DND-41 (cell line): ENCODE measurements around the gene NEK2.

Experiments used
- ATAC-seq: fragments of 200-7000 bp; cut with Tn5 transposase; 3 replicates; pipeline ENCODE4 v1.9.1; 2021; ENCODE audit warnings: low read depth; ENCODE audit not compliant: insufficient read depth
- DNase-seq: peaks from one replicate; pipeline ENCODE4 v3.0.0-alpha.2; 2020
- H2AFZ ChIP-seq: 2 replicates; pipeline ENCODE4 v1.6.0; 2012; ENCODE audit warnings: low read depth, low read length
- H3K27ac ChIP-seq: 2 replicates; pipeline ENCODE4 v1.5.1; 2012; ENCODE audit warnings: low read length, inconsistent platforms
- H3K27me3 ChIP-seq: fragments of 200-600 bp; sonication (generic); 2 replicates; pipeline ENCODE4 v1.6.0; 2012; ENCODE audit warnings: low read length, mild to moderate bottlenecking, inconsistent platforms; ENCODE audit not compliant: insufficient read depth, poor library complexity
- H3K36me3 ChIP-seq: 2 replicates; pipeline ENCODE4 v1.5.1; 2012; ENCODE audit warnings: low read length, inconsistent platforms; ENCODE audit not compliant: insufficient read depth
- H3K4me1 ChIP-seq: 2 replicates; pipeline ENCODE4 v1.5.1; 2012; ENCODE audit warnings: mild to moderate bottlenecking, low read length; ENCODE audit not compliant: insufficient read depth
- H3K4me2 ChIP-seq: 2 replicates; pipeline ENCODE4 v1.6.0; 2012; ENCODE audit warnings: mild to moderate bottlenecking, moderate library complexity, low read length, inconsistent platforms; ENCODE audit not compliant: insufficient read depth
- H3K4me3 ChIP-seq, 2 experiments: fragments of 200-600 bp in 1 of 2; shearing (Covaris generic) in 1 of 2; 2 replicates each; pipeline ENCODE4 v1.5.1; 2012 to 2016; ENCODE audit warnings: inconsistent platforms in 2 of 2, low read length in 2 of 2, mild to moderate bottlenecking in 2 of 2, low read depth in 1 of 2, moderate library complexity in 1 of 2
- H3K79me2 ChIP-seq: 2 replicates; pipeline ENCODE4 v1.6.0; 2012; ENCODE audit warnings: low read length, inconsistent platforms; ENCODE audit not compliant: insufficient read depth
- H3K9ac ChIP-seq: 2 replicates; pipeline ENCODE4 v1.6.0; 2012; ENCODE audit warnings: low read depth, mild to moderate bottlenecking, inconsistent platforms, low read length, moderate library complexity
- H3K9me3 ChIP-seq: 2 replicates; pipeline ENCODE4 v1.5.1; 2012; ENCODE audit warnings: low read length, moderate library complexity, mild to moderate bottlenecking, inconsistent platforms; ENCODE audit not compliant: insufficient read depth, severe bottlenecking
- H4K20me1 ChIP-seq: 2 replicates; pipeline ENCODE4 v1.6.0; 2012; ENCODE audit warnings: low read length; ENCODE audit not compliant: insufficient read depth
- EZH2 ChIP-seq: IDR thresholded peaks from 3 replicates; pipeline ENCODE4 v1.6.1; 2012; ENCODE audit warnings: borderline replicate concordance, low read depth, mild to moderate bottlenecking, moderate library complexity, low read length, inconsistent platforms; ENCODE audit not compliant: severe bottlenecking
- TF ChIP-seq, protein P1 (sequence below): IDR thresholded peaks from 2 replicates; pipeline ENCODE4 v1.5.1; 2012; ENCODE audit warnings: borderline replicate concordance, low read length, moderate library complexity, mild to moderate bottlenecking; ENCODE audit not compliant: poor library complexity, severe bottlenecking; ENCODE audit errors: extremely low read depth

NEK2 gene

DNA sequence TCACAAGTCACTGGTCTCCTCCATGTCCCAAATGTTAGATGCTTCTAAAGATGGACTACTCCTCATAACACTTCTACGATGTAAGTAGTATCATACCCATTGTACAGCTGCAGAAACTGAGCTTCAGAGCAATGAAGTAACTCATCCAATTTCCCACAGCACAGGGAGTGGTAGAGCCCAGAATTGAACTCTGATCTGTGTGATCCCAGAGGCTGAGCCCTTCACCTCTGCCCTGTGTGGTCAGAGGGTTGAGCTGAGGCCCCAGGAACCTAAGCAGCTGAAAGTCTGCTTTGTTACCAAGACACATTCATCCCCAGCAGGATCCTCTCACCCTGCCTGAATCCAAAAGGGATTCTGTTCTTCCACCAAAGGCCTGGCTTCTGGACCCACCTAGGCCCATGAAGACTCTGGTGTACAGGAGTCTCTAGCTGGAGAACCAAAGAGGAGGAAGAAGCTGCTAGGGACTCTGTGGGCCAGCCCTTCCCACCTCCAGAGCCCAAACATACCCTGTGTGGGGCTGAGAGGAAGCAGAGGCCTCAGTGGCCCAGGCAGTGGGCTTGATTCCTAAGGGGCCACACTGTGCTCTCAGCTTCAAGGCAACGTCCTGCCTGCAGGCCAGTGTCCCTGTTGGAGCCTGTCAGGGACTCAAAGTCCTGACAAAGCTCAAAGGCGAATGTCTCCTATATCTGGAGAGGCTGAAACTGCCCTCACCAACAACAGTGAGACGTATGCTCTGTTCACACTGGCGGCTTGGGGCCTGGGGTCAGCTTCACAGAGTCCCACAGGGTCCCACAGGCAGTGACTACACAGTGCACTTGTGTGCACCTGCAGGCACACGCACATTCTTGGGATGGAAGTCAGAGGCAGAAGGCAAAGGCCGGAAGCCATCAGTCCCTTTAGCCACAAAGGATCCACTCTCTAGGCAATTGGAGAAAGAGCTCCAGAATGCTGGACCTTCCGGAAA, 56.1 kb downstream of the NEK2 start:
- Histone ChIP-seq H3K27ac (no peak overlapping the region), H3K4me1 (no peaks in the 10 kb centered on the region), H3K79me2 (no peaks in the 10 kb centered on the region), H3K9ac (no peak overlapping the region), H3K27me3 (no peaks in the 10 kb centered on the region), H2AFZ (no peak overlapping the region; the same call in 1 of the 2 replicates), H4K20me1 (no peaks in the 10 kb centered on the region), H3K4me2 (no peak overlapping the region), H3K4me3 (no peak overlapping the region), H3K36me3 (no peaks in the 10 kb centered on the region), H3K9me3 (no peaks in the 10 kb centered on the region)
- ATAC-seq (no peak), DNase-seq (no peak)
- TF ChIP-seq EZH2: no peak
- TF ChIP-seq, protein P1, sequence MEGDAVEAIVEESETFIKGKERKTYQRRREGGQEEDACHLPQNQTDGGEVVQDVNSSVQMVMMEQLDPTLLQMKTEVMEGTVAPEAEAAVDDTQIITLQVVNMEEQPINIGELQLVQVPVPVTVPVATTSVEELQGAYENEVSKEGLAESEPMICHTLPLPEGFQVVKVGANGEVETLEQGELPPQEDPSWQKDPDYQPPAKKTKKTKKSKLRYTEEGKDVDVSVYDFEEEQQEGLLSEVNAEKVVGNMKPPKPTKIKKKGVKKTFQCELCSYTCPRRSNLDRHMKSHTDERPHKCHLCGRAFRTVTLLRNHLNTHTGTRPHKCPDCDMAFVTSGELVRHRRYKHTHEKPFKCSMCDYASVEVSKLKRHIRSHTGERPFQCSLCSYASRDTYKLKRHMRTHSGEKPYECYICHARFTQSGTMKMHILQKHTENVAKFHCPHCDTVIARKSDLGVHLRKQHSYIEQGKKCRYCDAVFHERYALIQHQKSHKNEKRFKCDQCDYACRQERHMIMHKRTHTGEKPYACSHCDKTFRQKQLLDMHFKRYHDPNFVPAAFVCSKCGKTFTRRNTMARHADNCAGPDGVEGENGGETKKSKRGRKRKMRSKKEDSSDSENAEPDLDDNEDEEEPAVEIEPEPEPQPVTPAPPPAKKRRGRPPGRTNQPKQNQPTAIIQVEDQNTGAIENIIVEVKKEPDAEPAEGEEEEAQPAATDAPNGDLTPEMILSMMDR: no peak

DNA sequence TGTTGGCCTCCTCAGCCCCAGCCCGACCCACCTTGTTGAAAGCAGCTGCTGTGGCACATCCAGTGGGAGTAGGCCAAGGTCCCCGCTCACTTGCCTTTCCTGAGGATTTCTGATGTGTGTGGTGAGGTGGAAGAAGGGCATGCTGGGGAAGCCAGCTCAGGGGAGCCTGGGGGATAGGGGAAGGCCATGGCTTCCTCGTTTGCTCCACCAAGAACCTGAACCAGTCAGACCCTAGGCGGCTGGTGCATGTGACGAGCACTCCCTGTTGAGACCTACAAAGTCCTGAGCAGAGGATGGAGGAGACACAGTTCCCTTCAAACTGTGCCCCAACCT, 58.5 kb downstream of the NEK2 start:
- no peaks in the 10 kb centered on the region for H3K27me3 ChIP-seq
- DNase-seq: no peak
- no peaks in the 10 kb centered on the region for H3K36me3 ChIP-seq
- TF ChIP-seq, protein P1: no peak
- TF ChIP-seq EZH2: no peak
- no peak overlapping the region for H3K4me3 ChIP-seq
- H3K79me2 ChIP-seq: no peaks in the 10 kb centered on the region
- no peaks in the 10 kb centered on the region for H3K4me1 ChIP-seq
- H4K20me1 ChIP-seq: no peaks in the 10 kb centered on the region
- no peaks in the 10 kb centered on the region for H3K9me3 ChIP-seq
- H3K27ac ChIP-seq: no peak overlapping the region
- H3K9ac ChIP-seq: no peak overlapping the region
- H2AFZ ChIP-seq: peak overlapping the region; percentile 41; the same call in 1 of the 2 replicates
- no peak for ATAC-seq
- H3K4me2 ChIP-seq: no peak overlapping the region

DNA sequence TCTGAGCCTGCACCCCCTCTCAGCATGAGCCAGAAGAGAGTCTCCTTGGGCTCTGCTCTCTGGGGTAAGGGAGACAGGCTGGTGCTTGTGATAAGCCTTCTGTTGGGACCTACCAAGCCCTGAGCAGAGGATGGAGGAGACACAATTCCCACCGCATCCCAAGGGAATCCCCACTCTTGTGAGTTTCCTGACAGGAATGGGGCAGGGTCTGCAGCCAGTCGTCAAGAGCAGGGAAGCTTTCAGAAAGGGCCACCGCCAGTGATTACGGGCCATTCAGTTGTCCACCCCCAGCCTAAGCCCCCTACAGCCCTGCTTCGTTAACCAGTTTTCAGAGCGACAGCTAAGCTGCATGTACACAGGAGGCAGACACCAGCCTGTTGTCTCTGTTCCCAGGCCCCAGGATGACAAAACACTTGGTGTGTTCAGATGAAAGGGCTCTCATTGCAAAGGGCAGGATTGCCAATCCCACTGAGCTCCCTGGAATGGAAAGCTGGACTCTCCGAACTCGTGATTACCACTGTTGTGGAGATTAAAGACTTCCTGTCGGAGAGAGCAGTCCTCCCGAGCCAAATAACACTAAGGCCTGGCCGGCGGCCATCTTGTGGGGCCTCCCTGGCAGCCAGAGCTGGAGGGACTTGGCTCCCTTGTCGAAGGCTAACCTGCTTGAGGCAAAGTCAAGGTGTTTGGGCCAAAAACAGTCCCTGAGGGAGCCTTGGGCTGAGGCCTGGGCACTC, 59.0 kb downstream of the NEK2 start:
- no peaks in the 10 kb centered on the region for H3K79me2 ChIP-seq
- H3K27ac ChIP-seq: no peak overlapping the region
- DNase-seq (no peak), ATAC-seq (no peak)
- TF ChIP-seq, protein P1: no peak
- no peak for TF ChIP-seq EZH2
- H3K4me2 ChIP-seq: no peak overlapping the region
- H3K4me1 ChIP-seq: no peaks in the 10 kb centered on the region
- no peak overlapping the region for H3K4me3 ChIP-seq
- H3K9ac ChIP-seq: no peak overlapping the region
- H3K36me3 ChIP-seq: no peaks in the 10 kb centered on the region
- no peaks in the 10 kb centered on the region for H4K20me1 ChIP-seq
- H2AFZ ChIP-seq: peak overlapping the region; percentile 41; the same call in 1 of the 2 replicates
- H3K9me3 ChIP-seq: no peaks in the 10 kb centered on the region
- no peaks in the 10 kb centered on the region for H3K27me3 ChIP-seq
